Omental fat pad (tissue), 4 donors: ENCODE results near the gene LTB4R2. TPM values are rescaled to one million over a fixed set of nuclear protein-coding genes. Genes with fewer than 3 reads are reported as not detected.

Experiments
- ATAC-seq: fragments of 150-250 bp; one replicate; pipeline ENCODE4 v1.9.1; 2016; ENCODE audit warnings: mild to moderate bottlenecking, moderate library complexity; ENCODE audit not compliant: low FRiP score
- DNase-seq: peaks from one replicate; pipeline ENCODE4 v3.0.0-alpha.2; 2019; ENCODE audit warnings: low spot score
- total RNA-seq, 4 donors: library from RNA; depleted of rRNA; stranded (reverse); fragments of >200 nt; gene quantifications; one replicate each; pipeline ENCODE4 v1.1.0, GENCODE V29; 2016
- TF ChIP-seq, protein P1 (sequence below), 3 donors: fragments of 450-650 bp; IDR thresholded peaks; one replicate each; pipeline ENCODE4 v1.5.1; 2016 to 2017; ENCODE audit warnings: antibody characterized with exemption in 3 of 3, mild to moderate bottlenecking in 3 of 3, moderate library complexity in 2 of 3

Gene LTB4R2
- total RNA-seq, 4 donors from 2014 or later, result 4.7 to 9.0 (median 7.9) TPM

DNA sequence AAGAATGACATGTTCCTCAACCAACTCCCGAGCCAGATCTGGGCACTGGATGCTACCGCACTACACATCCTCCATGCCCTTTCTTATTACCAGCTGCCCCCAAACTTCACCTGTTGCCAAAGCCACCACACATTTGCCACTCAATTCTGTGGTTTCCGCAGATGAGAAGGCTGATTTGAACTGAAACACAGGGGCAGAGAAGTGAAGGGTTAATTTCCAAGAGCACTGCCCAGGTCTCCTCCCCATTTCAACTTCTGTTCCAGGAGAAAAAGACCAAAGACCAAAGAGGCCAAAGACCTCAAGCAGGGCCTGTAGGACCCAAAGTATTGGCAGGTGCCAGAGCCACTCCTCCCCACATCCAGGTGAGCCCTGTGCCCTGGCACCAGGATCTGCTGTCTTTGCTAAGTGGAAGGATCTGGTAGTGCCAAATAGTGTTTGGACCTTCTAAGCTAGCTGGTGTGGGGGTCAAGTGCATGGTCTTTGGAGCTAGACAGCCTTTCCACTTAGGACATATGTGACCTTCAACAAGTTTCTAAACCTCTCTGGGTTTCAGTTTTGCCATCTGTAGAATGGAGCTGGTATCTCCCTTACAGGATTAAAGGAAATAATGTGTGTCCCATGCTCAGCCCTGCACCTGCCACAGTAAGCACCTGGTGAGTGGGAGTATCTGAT lies 18.4 kb upstream of the LTB4R2 start:
- DNase-seq, result no peak
- no peak for ATAC-seq
- TF ChIP-seq, protein P1, sequence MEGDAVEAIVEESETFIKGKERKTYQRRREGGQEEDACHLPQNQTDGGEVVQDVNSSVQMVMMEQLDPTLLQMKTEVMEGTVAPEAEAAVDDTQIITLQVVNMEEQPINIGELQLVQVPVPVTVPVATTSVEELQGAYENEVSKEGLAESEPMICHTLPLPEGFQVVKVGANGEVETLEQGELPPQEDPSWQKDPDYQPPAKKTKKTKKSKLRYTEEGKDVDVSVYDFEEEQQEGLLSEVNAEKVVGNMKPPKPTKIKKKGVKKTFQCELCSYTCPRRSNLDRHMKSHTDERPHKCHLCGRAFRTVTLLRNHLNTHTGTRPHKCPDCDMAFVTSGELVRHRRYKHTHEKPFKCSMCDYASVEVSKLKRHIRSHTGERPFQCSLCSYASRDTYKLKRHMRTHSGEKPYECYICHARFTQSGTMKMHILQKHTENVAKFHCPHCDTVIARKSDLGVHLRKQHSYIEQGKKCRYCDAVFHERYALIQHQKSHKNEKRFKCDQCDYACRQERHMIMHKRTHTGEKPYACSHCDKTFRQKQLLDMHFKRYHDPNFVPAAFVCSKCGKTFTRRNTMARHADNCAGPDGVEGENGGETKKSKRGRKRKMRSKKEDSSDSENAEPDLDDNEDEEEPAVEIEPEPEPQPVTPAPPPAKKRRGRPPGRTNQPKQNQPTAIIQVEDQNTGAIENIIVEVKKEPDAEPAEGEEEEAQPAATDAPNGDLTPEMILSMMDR (IDR thresholded peaks at IDR 0.05), result no peak

- no peak for DNase-seq
These were observed 17.7 kb upstream of the LTB4R2 start for GRCh38 chr14:24292118-24292807.

GRCh38 chr14:24293525-24293924 lies 16.4 kb upstream of the LTB4R2 start:
- no peak for ATAC-seq
- no peak for DNase-seq
- TF ChIP-seq, protein P1 (IDR thresholded peaks at IDR 0.05), result no peak

More at GRCh38 chr14:24292118-24292807, 17.7 kb upstream of the LTB4R2 start:
- ATAC-seq, result no peak
- TF ChIP-seq, protein P1 (IDR thresholded peaks at IDR 0.05), result no peak

GRCh38 chr14:24296341-24297157 lies 13.4 kb upstream of the LTB4R2 start:
- TF ChIP-seq, protein P1 (IDR thresholded peaks at IDR 0.05), result peak in 1 of 3 donors; percentile 29
- DNase-seq (peak; percentile 59), ATAC-seq (peak; percentile 80)

DNA sequence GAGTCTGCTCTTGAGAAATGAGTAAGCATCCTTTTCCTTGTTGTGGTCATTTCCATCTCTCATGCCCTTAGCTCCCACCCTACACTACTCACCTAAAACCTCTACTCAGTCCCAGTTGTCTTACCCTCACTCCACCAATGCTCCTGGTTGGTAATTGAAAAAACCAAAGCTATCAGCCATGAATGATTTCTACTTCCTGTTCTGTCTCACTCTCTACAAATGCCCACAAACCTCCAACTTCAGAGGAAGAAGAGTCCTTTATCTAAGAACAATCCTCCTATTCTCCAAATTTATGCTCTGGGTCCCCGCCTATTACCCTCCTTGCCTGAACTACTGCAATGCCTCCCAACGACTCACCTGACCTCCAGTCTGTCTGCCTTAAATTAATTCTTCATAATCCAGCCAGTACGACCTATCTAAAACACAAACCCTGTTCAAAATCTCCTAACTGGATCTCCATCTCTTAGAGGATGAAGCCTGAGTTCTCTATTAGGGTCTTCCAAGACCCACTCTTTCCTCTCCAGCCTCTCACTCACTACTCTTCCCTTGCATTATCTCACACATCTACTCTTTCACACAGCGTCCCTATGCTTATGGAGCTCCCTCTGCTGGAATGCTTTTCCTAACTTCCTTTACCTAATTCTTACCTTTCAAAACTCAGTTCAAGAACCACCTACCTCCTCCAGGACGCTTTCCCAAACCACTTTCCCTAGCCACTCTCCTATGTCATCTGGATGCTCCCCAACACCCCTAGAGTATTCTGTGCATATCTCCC lies 12.6 kb upstream of the LTB4R2 start:
- TF ChIP-seq, protein P1 (IDR thresholded peaks at IDR 0.05), result no peak
- DNase-seq (no peak), ATAC-seq (no peak)

DNA sequence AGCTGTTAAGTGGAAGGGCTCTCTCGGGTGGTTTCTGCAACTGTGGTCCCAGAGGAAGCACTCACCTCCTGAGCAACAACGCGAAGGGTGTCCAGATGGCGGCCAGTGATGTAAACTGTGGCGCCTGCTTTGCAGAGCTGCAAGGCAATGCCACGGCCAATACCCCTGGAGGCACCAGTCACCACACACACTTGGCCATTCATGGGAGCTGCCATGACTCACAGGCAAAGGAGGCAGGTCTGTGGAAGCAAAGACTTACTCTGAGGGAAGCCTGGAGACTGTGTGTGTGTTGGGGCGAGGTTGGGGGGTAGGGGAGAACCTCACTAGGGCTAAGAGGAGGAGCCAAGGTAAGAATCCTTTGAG lies 11.1 kb upstream of the LTB4R2 start:
- TF ChIP-seq, protein P1 (IDR thresholded peaks at IDR 0.05), result no peak
- peak; percentile 14 for ATAC-seq
- DNase-seq, result no peak
